T-helper 17 cell (primary cell): Measurements from ENCODE around the gene RHOH. TPM values are rescaled to one million over a fixed set of nuclear protein-coding genes. Genes with fewer than 3 reads are reported as not detected.

ENCODE experiments used
- ATAC-seq: fragments of 150-1000 bp; cut with Tn5 transposase; 2 replicates; pipeline ENCODE4 v1.10.0; 2021; ENCODE audit warnings: mild to moderate bottlenecking, moderate library complexity
- DNase-seq, 3 donors: peaks; one replicate each; pipeline versions ENCODE4 v3.0.0 to v3.0.0-alpha.2; 2020 to 2021
- H3K9me3 ChIP-seq: one replicate; pipeline ENCODE4 v1.7.0; 2013; ENCODE audit warnings: low read length, mild to moderate bottlenecking; ENCODE audit not compliant: control insufficient read depth, poor library complexity, severe bottlenecking
- H3K27ac Mint-ChIP-seq: one replicate; pipeline ENCODE4 v1.8.0; 2022; ENCODE audit warnings: mild to moderate bottlenecking, moderate library complexity, mixed read lengths
- H3K27me3 Mint-ChIP-seq: one replicate; pipeline ENCODE4 v1.8.0; 2022; ENCODE audit warnings: mixed read lengths
- H3K36me3 Mint-ChIP-seq: one replicate; pipeline ENCODE4 v1.8.0; 2022; ENCODE audit warnings: low read depth, mixed read lengths
- H3K4me1 Mint-ChIP-seq: one replicate; pipeline ENCODE4 v1.8.0; 2022; ENCODE audit warnings: mild to moderate bottlenecking, mixed read lengths
- H3K4me3 Mint-ChIP-seq: one replicate; pipeline ENCODE4 v1.8.0; 2022; ENCODE audit warnings: mild to moderate bottlenecking, moderate library complexity, mixed read lengths
- total RNA-seq, 4 donors: library from RNA in 2 of 4; stranded (reverse) in 2 of 4; gene quantifications; one replicate each; pipeline ENCODE4 v1.2.3 and lab custom pipeline; 2022 to 2026

Gene RHOH
- total RNA-seq, 2 donors from 2014 or later: 439 to 459 TPM

- peaks cover 4% of the 10 kb centered on the region for H3K9me3 ChIP-seq
- ATAC-seq (no peak), DNase-seq (no peak)
- Mint-ChIP-seq H3K27me3 (no peaks in the 10 kb centered on the region), H3K4me1 (peaks cover 66% of the 10 kb centered on the region), H3K36me3 (peaks cover 25% of the 10 kb centered on the region), H3K27ac (peak overlapping the region; percentile 99), H3K4me3 (peak overlapping the region; percentile 98)
Observed at GRCh38 chr4:40201898-40202297, 5.1 kb downstream of the RHOH start.

DNA sequence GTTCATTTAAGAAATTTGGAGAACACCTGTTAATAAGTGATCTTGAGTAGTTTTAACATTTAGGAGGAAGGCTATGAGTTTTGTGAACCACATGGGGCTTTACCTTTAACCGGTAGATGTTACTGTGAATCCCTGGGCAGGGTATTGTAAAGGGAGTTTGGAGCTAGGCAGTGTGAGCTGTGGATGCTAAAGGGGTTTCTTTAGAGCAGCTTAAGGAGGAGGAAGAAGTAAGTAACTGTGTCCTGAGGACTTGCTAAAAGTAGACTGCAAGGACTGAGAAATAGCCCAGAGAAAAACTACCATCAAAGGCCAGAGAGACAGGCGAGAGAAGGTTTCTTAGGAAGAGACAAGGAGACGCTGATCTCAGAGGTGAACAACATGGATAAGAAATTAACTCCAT lies 5.6 kb downstream of the RHOH start:
- no peak for ATAC-seq
- Mint-ChIP-seq H3K36me3 (peaks cover 25% of the 10 kb centered on the region), H3K4me3 (peak overlapping the region; percentile 98), H3K27ac (peak overlapping the region; percentile 99), H3K27me3 (no peaks in the 10 kb centered on the region), H3K4me1 (peaks cover 70% of the 10 kb centered on the region)
- peaks cover 4% of the 10 kb centered on the region for H3K9me3 ChIP-seq
- DNase-seq: no peak

- Mint-ChIP-seq H3K27ac (peak overlapping the region; percentile 99), H3K27me3 (no peaks in the 10 kb centered on the region), H3K36me3 (peaks cover 14% of the 10 kb centered on the region), H3K4me3 (peak overlapping the region; percentile 98), H3K4me1 (peaks cover 60% of the 10 kb centered on the region)
- ATAC-seq (peak; percentile 0), DNase-seq (no peak)
- H3K9me3 ChIP-seq: peaks cover 4% of the 10 kb centered on the region
Observed at GRCh38 chr4:40204507-40205258, 7.9 kb downstream of the RHOH start.

GRCh38 chr4:40205259-40206198 lies 8.7 kb downstream of the RHOH start:
- DNase-seq: no peak
- peak; percentile 42 for ATAC-seq
- H3K27me3 Mint-ChIP-seq: no peaks in the 10 kb centered on the region
- peaks cover 4% of the 10 kb centered on the region for H3K9me3 ChIP-seq
- H3K4me1 Mint-ChIP-seq: peaks cover 63% of the 10 kb centered on the region
- H3K36me3 Mint-ChIP-seq: peaks cover 14% of the 10 kb centered on the region
- H3K4me3 Mint-ChIP-seq: peak overlapping the region; percentile 98
- peak overlapping the region; percentile 99 for H3K27ac Mint-ChIP-seq

DNA sequence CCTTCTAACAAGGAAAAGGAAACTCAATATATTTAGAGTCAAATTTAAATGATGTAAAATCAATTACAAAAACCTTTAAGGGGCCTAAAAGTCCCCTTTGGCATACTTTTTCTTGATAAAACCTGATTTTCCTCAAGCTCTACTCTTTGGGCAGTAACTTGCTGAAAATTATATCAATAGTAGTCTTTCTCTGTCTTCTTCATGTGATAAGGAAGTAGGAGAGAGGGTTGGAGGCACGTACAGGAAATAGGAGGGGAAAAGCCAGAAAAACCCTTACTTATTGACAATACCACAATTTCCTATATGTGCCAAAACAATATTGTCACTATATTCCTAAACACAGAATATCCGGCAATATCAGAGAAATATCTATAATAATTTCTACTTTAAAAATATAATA lies 9.6 kb downstream of the RHOH start:
- H3K36me3 Mint-ChIP-seq: peaks cover 14% of the 10 kb centered on the region
- ATAC-seq: peak; percentile 31
- no peak for DNase-seq
- peak overlapping the region; percentile 99 for H3K27ac Mint-ChIP-seq
- H3K27me3 Mint-ChIP-seq: no peaks in the 10 kb centered on the region
- H3K9me3 ChIP-seq: peaks cover 4% of the 10 kb centered on the region
- peak overlapping the region; percentile 98 for H3K4me3 Mint-ChIP-seq
- H3K4me1 Mint-ChIP-seq: peaks cover 63% of the 10 kb centered on the region

GRCh38 chr4:40209401-40209800 lies 12.6 kb downstream of the RHOH start:
- Mint-ChIP-seq H3K4me3 (peak overlapping the region; percentile 79), H3K27me3 (no peaks in the 10 kb centered on the region), H3K36me3 (peaks cover 12% of the 10 kb centered on the region), H3K4me1 (peaks cover 72% of the 10 kb centered on the region), H3K27ac (peak overlapping the region; percentile 99)
- H3K9me3 ChIP-seq: no peaks in the 10 kb centered on the region
- ATAC-seq: no peak
- DNase-seq: no peak

DNA sequence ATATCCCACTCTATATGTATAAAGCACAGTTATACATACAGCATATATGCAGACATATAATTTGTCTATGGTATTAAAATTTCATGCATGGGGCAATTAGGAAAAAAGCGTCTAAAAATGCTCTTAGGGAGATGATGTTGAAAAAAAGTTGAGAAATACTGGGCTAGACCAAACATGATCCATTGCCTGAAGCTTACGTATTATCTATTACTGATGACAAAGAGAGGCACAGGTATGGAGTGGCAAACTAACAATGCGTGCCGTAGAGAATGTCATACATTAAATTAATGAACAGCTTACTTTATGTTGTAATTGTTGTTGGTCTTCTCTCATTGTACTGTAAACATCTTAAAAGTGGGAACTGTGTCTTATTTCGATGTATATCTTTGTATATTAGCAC lies 13.9 kb downstream of the RHOH start:
- peak overlapping the region; percentile 85 for H3K4me3 Mint-ChIP-seq
- no peaks in the 10 kb centered on the region for H3K27me3 Mint-ChIP-seq
- H3K9me3 ChIP-seq: no peaks in the 10 kb centered on the region
- no peak for ATAC-seq
- peaks cover 12% of the 10 kb centered on the region for H3K36me3 Mint-ChIP-seq
- DNase-seq: no peak
- H3K27ac Mint-ChIP-seq: peak overlapping the region; percentile 99
- H3K4me1 Mint-ChIP-seq: peaks cover 71% of the 10 kb centered on the region

DNA sequence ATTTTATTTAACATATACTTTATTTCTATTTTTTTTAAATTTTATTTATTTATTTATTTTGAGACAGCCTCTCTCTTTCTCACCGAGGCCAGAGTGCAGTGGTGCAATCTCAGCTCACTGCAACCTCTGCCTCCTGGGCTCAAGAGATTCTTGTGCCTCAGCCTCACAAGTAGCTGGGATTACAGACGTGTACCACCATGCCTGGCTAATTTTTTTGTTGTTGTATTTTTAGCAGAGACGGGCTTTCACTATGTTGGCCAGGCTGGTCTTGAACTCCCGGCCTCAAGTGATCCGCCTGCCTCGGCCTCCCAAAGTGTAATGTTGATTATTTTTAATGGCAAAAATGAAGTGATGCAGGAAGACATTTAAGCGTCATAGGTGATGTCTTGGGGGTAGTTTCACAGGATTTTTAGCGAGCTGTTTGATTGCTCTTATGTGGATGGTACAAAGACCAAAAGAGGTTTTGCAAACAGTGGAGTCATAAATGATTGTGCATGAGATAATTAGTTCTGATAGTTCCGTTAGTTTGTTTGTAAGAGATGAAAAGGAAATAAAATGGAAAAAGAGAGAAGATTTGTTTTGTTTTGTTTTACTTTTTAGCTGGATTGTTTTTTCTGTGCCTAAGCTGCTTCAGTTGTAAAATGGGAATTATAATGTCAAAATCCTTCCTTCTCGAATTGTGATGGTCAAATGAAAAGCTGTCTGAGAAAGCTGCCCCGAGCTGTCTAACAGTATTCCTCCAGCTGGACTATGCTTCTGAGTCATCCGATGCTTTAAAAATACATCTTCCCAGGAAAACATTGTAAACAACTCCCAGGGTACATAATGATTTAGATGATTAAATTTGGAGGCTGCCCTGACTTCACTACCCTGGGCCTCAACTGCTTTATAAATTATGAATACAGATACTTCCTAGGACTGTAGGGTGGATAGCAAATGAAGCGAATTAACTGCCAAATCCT lies 14.7 kb downstream of the RHOH start:
- Mint-ChIP-seq H3K27ac (peak overlapping the region; percentile 99), H3K4me1 (peaks cover 72% of the 10 kb centered on the region), H3K27me3 (no peaks in the 10 kb centered on the region), H3K4me3 (peak overlapping the region; percentile 89), H3K36me3 (peaks cover 9% of the 10 kb centered on the region)
- H3K9me3 ChIP-seq: no peaks in the 10 kb centered on the region
- DNase-seq (no peak), ATAC-seq (no peak)

DNA sequence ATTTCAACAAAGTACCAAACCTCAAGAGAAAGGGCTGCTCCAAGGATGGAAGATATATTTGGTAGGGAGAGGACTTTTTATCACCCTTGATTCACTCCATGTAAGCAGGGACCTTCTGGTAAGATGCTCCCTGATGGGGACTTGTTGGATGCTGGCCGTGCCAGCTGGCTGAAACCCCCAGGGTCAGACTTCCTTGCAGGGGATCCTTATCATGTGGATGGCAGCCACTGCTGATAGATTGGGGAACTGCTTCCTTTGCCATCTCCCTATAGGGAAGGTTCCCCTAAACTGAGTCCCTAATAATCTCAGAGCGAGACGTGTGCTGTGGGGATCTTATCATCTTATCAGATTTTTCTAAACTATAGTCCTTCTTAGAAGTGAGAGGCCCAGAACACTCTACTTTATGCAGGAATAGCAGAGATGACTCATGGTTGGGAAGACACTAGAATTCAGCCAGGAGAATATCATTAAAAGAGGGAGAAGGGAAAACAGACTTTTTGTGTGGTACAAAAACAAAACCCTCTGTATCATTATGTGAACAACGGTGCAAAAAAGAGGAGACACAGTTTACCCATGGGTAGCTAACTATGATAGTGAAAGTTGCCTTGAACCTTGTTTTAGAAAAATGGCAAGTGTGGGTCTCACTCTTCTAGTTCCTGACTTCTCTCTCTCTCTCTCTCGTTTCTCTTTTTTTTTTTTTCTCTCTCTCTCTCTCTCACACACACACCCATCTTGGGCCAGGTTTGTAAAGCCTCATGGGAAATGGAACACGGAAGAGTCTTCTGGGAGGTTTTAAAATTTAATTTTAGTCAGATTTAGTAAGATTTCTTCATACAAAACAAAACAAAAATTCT lies 16.1 kb downstream of the RHOH start:
- no peaks in the 10 kb centered on the region for H3K27me3 Mint-ChIP-seq
- peaks cover 9% of the 10 kb centered on the region for H3K36me3 Mint-ChIP-seq
- H3K9me3 ChIP-seq: no peaks in the 10 kb centered on the region
- no peak for ATAC-seq
- H3K4me3 Mint-ChIP-seq: peak overlapping the region; percentile 89
- no peak for DNase-seq
- peaks cover 77% of the 10 kb centered on the region for H3K4me1 Mint-ChIP-seq
- peak overlapping the region; percentile 99 for H3K27ac Mint-ChIP-seq

DNA sequence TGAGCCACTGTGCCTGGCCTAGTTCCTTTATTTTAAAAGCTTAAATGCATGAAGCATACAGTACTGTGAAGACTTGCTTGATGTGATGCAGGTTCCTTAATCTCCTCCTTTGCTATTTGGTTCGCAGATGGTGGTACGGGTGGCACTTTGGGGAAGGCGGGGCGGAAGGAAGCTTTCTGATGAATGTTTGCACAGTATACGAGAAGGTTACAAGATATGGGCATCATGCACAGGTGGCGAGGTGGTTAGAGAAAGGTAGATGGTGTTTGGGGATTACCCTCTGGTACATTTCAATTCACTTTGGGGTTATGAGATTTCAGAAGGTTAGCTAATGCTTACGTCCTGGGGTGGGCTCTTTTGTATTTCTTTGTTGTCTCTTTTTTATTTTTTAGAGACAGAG lies 17.2 kb downstream of the RHOH start:
- Mint-ChIP-seq H3K36me3 (peaks cover 9% of the 10 kb centered on the region), H3K4me1 (peaks cover 81% of the 10 kb centered on the region), H3K4me3 (peak overlapping the region; percentile 89), H3K27ac (peak overlapping the region; percentile 99), H3K27me3 (no peaks in the 10 kb centered on the region)
- ATAC-seq (peak; percentile 86), DNase-seq (peak in 1 of 3 donors; percentile 58)
- no peaks in the 10 kb centered on the region for H3K9me3 ChIP-seq

DNA sequence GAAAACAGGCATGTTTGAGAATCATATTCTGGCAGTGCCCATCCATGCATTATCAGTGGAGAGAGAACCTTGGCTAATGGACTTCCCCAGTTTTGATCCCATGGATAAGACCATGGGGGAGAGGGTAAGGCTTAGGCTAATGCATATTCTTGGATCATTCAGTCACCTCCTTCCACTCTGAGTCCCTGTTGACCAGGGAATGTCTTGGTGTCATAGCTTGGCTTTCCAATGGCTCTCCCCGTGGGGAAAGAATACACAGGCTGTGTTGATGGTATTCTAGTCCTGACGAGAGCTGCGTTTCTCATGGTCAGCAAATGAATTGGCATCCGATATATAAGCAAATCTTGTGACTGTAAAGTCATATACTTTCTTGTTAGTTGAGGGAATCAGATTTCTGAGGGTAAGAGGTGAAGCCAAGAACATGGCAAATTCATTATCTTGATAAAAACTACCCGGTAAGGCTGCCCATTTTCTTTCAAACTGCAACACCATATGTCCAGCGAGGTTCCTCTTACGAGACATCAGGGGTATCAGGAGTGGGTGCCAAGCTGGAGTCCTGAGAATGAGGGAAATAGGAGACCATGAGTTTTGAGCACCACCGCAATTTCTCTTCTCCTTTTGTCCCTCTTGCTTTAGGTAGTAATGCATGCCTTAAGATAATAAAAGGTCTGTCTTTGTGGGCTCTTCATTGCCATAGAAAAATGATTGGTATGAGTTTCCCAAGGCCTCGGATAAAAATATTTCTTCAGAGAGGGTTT lies 18.0 kb downstream of the RHOH start:
- ATAC-seq (no peak), DNase-seq (no peak)
- no peaks in the 10 kb centered on the region for H3K9me3 ChIP-seq
- H3K27me3 Mint-ChIP-seq: no peaks in the 10 kb centered on the region
- H3K36me3 Mint-ChIP-seq: peaks cover 8% of the 10 kb centered on the region
- H3K4me3 Mint-ChIP-seq: peak overlapping the region; percentile 89
- peaks cover 83% of the 10 kb centered on the region for H3K4me1 Mint-ChIP-seq
- peak overlapping the region; percentile 99 for H3K27ac Mint-ChIP-seq
